ENCODE results near the gene CDC14A. TPM values are rescaled to one million over a fixed set of nuclear protein-coding genes. Genes with fewer than 3 reads are reported as not detected.
"Not testable (repeated sequence)": the region's sequence is repeated elsewhere in the genome, so short reads cannot be mapped to it uniquely, and the experiment has no call there.

CDC14A gene
- total and polyA plus RNA-seq, 5 experiments from 2014 or later = 17.1 to 63.4 (median 31.5) TPM

DNA sequence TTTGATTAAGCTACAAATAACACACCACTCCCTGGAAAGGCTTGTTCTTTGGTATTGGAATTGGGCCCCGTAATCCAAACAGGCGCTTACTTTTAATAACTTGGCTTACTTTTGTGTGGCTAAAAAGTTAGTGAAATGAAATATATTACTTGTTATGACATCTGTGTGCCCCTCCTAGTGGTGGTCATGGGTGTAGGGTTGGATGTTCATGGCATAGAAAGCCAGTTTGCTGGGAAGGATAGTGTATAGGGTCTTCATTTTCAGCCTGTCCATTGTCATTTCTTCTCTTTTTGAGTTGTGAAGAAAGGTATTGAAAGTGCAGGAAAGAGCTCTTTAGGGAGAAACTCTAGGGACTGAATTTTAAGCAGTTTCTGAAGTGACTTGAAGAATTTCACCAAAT lies 5.9 kb downstream of the CDC14A start:
- H3K36me3 Mint-ChIP-seq = peaks cover 8 to 75% (median 11%) of the 10 kb centered on the region in 3 donors
- no peaks in the 10 kb centered on the region for H3K27me3 Mint-ChIP-seq
- H3K4me3 Mint-ChIP-seq = peak overlapping the region in 9 of 10 donors; percentile 21 to 97 (median 40)
- ATAC-seq = peak in 1 of 2 donors; percentile 36
- no peaks in the 10 kb centered on the region for H3K9me3 Mint-ChIP-seq
- DNase-seq = peak in 2 of 10 donors; percentile 4 to 32
- H3K27ac Mint-ChIP-seq = peak overlapping the region in 9 of 10 donors; percentile 5 to 89 (median 59)
- POLR2A ChIA-PET = interaction anchor here (0.6 to 1.6 kb wide), 4 partner anchors 23 to 41 kb away, joined by 3 to 4 read pairs (median 4); no protein-coding TSS in a partner anchor
- H3K4me1 Mint-ChIP-seq = peaks cover 61 to 97% (median 86%) of the 10 kb centered on the region in 4 donors

- H3K4me3 Mint-ChIP-seq = peak overlapping the region in 8 of 10 donors; percentile 4 to 56 (median 37)
These were observed 6.8 kb downstream of the CDC14A start for GRCh38 chr1:100359139-100359538.

DNA sequence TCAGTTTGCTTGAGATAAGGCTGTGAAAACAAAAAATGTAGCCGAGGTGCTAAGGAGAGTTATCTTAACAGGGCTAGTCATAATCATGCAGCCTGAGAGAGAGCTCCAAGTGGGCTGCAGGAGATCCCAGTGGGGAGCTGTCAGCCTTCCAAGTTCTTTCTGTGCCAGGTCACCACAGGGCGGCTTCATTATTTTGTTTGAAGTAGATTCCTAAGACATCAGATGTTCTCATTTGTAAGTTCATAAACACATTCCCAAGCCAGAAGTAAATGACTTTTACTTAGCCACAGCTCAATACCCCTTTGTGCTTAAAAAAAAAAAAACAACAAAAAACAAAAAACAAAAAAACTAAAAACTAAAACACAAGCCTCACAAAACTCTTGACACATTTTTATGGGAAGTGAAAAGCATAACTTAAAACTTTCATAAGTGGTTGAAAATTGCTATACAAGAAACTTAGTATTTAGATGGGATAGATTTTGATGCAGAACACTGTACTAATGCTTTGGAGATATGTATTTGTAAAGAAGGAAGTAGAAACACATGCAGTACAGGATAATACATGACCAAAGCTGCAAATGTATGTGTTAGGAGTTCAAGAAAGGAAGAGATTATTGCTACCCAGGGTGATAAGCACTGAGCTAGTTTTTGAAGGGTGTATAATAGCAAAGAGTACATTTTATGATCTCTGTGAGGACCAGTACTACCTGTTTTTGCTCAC lies 8.6 kb downstream of the CDC14A start:
- H3K4me1 Mint-ChIP-seq = peaks cover 51 to 90% (median 78%) of the 10 kb centered on the region in 4 donors
- no peaks in the 10 kb centered on the region for H3K9me3 Mint-ChIP-seq
- peaks cover 0 to 78% (median 11%) of the 10 kb centered on the region in 3 donors for H3K36me3 Mint-ChIP-seq
- H3K27me3 Mint-ChIP-seq = no peaks in the 10 kb centered on the region
- POLR2A ChIA-PET = no interaction called here
- H3K27ac Mint-ChIP-seq = peak overlapping the region; percentile 31 to 85 (median 68)
- ATAC-seq = no peak
- peak overlapping the region in 9 of 10 donors; percentile 4 to 61 (median 37) for H3K4me3 Mint-ChIP-seq
- DNase-seq = no peak

More at GRCh38 chr1:100359139-100359538, 6.8 kb downstream of the CDC14A start:
- ATAC-seq (no peak), DNase-seq (no peak)
- Mint-ChIP-seq H3K36me3 (peaks cover 4 to 78% (median 11%) of the 10 kb centered on the region in 3 donors), H3K4me1 (peaks cover 53 to 91% (median 78%) of the 10 kb centered on the region in 4 donors), H3K9me3 (no peaks in the 10 kb centered on the region), H3K27me3 (no peaks in the 10 kb centered on the region), H3K27ac (peak overlapping the region in 8 of 10 donors; percentile 16 to 83 (median 42))
- POLR2A ChIA-PET = interaction anchor here (0.8 to 1.6 kb wide), 2 partner anchors 25 to 40 kb away, joined by 3 to 4 read pairs; no protein-coding TSS in a partner anchor

DNA sequence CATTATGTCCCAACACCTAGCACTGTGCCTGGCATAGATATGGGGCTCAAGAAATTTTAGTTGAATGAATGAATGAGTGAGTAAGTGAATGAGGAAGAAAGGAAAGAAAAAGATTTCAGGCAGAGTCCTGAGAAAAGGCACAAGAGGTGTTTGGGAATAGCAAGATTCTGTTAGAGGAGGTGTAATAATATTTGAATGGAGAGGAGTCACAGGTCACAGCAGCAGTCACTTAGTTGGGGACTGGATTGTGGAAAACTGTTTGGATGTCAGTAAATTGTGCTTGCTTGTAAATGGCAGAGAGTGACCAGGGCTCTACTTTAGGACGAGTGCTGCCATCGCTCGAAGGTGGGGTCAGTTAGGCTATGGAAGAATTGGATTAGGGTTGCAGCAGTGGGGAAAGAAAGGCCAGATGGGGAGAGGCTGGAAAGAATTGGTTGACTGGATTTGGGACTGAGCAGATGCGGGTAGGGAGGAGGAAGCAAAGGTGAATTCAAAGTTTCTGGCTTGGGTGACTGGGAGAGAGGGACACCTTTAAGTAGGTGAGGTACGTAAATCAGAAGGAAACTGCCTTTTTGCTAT lies 9.3 kb downstream of the CDC14A start:
- Mint-ChIP-seq H3K4me3 (peak overlapping the region in 8 of 10 donors; percentile 18 to 61 (median 41)), H3K36me3 (peaks cover 0 to 78% (median 11%) of the 10 kb centered on the region in 3 donors), H3K27me3 (no peaks in the 10 kb centered on the region), H3K9me3 (no peaks in the 10 kb centered on the region), H3K27ac (peak overlapping the region; percentile 31 to 85 (median 73)), H3K4me1 (peaks cover 48 to 90% (median 78%) of the 10 kb centered on the region in 4 donors)
- ATAC-seq (no peak), DNase-seq (no peak)
- POLR2A ChIA-PET = no interaction called here

- Mint-ChIP-seq H3K36me3 (peaks cover 0 to 75% (median 14%) of the 10 kb centered on the region in 3 donors), H3K4me1 (peaks cover 42 to 88% (median 77%) of the 10 kb centered on the region in 4 donors), H3K4me3 (peak overlapping the region in 4 of 10 donors; percentile 4 to 42 (median 21)), H3K9me3 (no peaks in the 10 kb centered on the region), H3K27ac (peak overlapping the region in 6 of 10 donors; percentile 3 to 82 (median 36)), H3K27me3 (no peaks in the 10 kb centered on the region)
- ATAC-seq (no peak), DNase-seq (no peak)
- POLR2A ChIA-PET = no interaction called here
These were observed 10.6 kb downstream of the CDC14A start for GRCh38 chr1:100362821-100363466.

DNA sequence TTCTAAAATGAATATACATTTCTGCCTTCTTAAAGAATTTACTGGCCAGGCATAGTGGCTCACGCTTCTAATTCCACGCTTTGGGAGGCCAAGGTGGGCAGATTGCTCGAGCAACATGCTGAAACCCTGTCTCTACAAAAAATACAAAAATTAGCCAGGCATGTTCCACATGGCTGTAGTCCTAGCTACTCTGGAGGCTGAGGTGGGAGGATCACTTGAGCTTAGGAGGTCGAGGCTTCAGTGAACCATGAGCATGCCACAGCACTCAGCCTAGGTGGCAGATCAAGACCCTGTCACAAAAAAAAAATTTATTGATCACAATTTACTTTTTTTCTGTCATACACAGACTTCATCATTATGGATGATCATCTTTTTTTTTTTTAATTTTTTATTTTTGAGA lies 11.5 kb downstream of the CDC14A start:
- POLR2A ChIA-PET = interaction anchor here (1.3 kb wide), 1 partner anchor 39 kb away, joined by 4 read pairs; no protein-coding TSS in a partner anchor
- Mint-ChIP-seq H3K4me1 (peaks cover 37 to 85% (median 76%) of the 10 kb centered on the region in 4 donors), H3K27ac (peak overlapping the region in 1 of 10 donors; percentile 57), H3K36me3 (peaks cover 5 to 78% (median 18%) of the 10 kb centered on the region in 3 donors), H3K9me3 (no peaks in the 10 kb centered on the region), H3K27me3 (no peaks in the 10 kb centered on the region), H3K4me3 (peak overlapping the region in 1 of 10 donors; percentile 30)
- no peak for DNase-seq
- no peak for ATAC-seq

- Mint-ChIP-seq H3K4me1 (peaks cover 34 to 81% (median 72%) of the 10 kb centered on the region in 4 donors), H3K36me3 (peaks cover 5 to 78% (median 24%) of the 10 kb centered on the region in 3 donors), H3K27me3 (no peaks in the 10 kb centered on the region), H3K27ac (peak overlapping the region; percentile 36 to 92 (median 70)), H3K9me3 (peaks cover 0 to 4% (median 0%) of the 10 kb centered on the region in 9 donors), H3K4me3 (peak overlapping the region in 8 of 10 donors; percentile 13 to 68 (median 38))
- POLR2A ChIA-PET = interaction anchor here (1.3 to 2.1 kb wide), 2 partner anchors 13 to 38 kb away, joined by 4 to 6 read pairs; partner anchors contain the start of gene CDC14A
- ATAC-seq (peak in 1 of 2 donors; percentile 31), DNase-seq (no peak)
These were observed 12.4 kb downstream of the CDC14A start for GRCh38 chr1:100364697-100365096.

GRCh38 chr1:100366209-100366525 lies 13.9 kb downstream of the CDC14A start:
- ATAC-seq = no peak

DNA sequence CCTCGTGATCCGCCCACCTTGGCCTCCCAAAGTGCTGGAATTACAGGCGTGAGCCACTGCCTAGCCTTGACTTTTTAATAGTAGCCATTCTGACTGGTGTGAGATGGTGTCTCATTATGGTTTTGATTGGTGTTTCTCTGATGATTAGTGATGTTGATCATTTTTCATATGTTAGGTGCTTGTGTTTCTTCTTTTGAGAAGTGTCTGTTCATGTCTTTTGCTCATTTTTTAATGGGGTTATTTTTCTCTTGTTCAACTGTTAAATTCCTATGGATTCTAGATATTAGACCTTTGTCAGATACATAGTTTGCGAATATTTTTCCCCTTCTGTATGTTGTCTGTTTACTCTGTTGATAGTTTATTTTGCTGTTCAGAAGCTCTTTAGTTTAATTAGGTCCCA lies 17.0 kb downstream of the CDC14A start:
- H3K9me3 Mint-ChIP-seq, H3K27me3 Mint-ChIP-seq, ATAC-seq, DNase-seq: not testable (repeated sequence)
- Mint-ChIP-seq H3K4me1 (peaks cover 36 to 82% (median 76%) of the 10 kb centered on the region in 4 donors), H3K36me3 (peaks cover 5 to 61% (median 16%) of the 10 kb centered on the region in 3 donors), H3K27ac (peak overlapping the region in 5 of 10 donors; percentile 21 to 80 (median 41)), H3K4me3 (peak overlapping the region in 4 of 10 donors; percentile 2 to 67 (median 36))
- POLR2A ChIA-PET = interaction anchor here (0.7 to 2.0 kb wide), 2 partner anchors 33 to 71 kb away, joined by 3 to 4 read pairs; no protein-coding TSS in a partner anchor

More at GRCh38 chr1:100366209-100366525, 13.9 kb downstream of the CDC14A start:
- Mint-ChIP-seq H3K27me3 (no peaks in the 10 kb centered on the region), H3K9me3 (peaks cover 0 to 4% (median 0%) of the 10 kb centered on the region in 9 donors), H3K4me3 (peak overlapping the region in 2 of 10 donors; percentile 2 to 7), H3K27ac (peak overlapping the region in 5 of 10 donors; percentile 44 to 92 (median 71)), H3K4me1 (peaks cover 40 to 80% (median 72%) of the 10 kb centered on the region in 4 donors), H3K36me3 (peaks cover 5 to 71% (median 21%) of the 10 kb centered on the region in 3 donors)
- POLR2A ChIA-PET = interaction anchor here (0.7 to 2.1 kb wide), 3 partner anchors 11 to 14 kb away, joined by 3 to 6 read pairs (median 4); partner anchors contain the start of gene CDC14A
- DNase-seq = no peak

- POLR2A ChIA-PET, H3K27ac Mint-ChIP-seq, H3K9me3 Mint-ChIP-seq, H3K27me3 Mint-ChIP-seq, ATAC-seq, DNase-seq: not testable (repeated sequence)
- Mint-ChIP-seq H3K4me1 (peaks cover 37 to 76% (median 67%) of the 10 kb centered on the region in 4 donors), H3K4me3 (peak overlapping the region in 1 of 10 donors; percentile 43), H3K36me3 (peaks cover 8 to 44% (median 14%) of the 10 kb centered on the region in 3 donors)
These were observed 21.6 kb downstream of the CDC14A start for GRCh38 chr1:100373953-100374352.

DNA sequence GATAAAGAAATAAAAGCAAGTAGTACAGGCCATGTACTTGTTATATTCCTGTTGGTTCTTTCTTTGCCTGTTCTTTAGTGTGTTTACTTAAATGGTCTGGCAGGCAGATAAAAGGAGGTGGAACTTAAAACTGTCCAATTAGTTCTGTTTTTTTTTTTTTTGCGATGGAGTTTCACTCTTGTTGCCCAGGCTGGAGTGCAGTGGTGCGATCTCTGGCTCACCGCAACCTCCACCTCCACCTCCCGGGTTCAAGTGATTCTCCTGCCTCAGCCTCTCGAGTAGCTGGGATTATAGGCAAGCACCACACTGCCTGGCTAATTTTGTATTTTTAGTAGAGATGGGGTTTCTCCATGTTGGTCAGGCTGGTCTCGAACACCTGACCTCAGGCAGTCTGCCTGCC lies 24.6 kb downstream of the CDC14A start:
- POLR2A ChIA-PET = interaction anchor here (1.0 to 1.5 kb wide), 2 partner anchors 18 to 24 kb away, joined by 4 to 6 read pairs; partner anchors contain the start of gene CDC14A
- peaks cover 8 to 50% (median 17%) of the 10 kb centered on the region in 3 donors for H3K36me3 Mint-ChIP-seq
- H3K27ac Mint-ChIP-seq = peak overlapping the region in 5 of 10 donors; percentile 16 to 53 (median 37)
- peak overlapping the region in 1 of 10 donors; percentile 1 for H3K4me3 Mint-ChIP-seq
- not testable (repeated sequence) for ATAC-seq, H3K27me3 Mint-ChIP-seq, H3K9me3 Mint-ChIP-seq, DNase-seq
- H3K4me1 Mint-ChIP-seq = peaks cover 35 to 80% (median 72%) of the 10 kb centered on the region in 4 donors

Data from naive thymus-derived CD8-positive, alpha-beta T cell (primary cell).